Transverse colon (tissue), 4 donors: Measurements from ENCODE around the gene ADGRB2.

Source experiments
- EP300 ChIP-seq: sonication (generic); formaldehyde crosslinking; IDR thresholded peaks from one replicate; pipeline ENCODE4 v1.6.1; 2017; ENCODE audit warnings: antibody characterized with exemption, low read depth
- POLR2A ChIP-seq: fragments of 450-650 bp; IDR thresholded peaks from one replicate; pipeline ENCODE4 v1.6.1; 2016; ENCODE audit warnings: antibody characterized with exemption, mild to moderate bottlenecking, moderate library complexity
- POLR2AphosphoS5 ChIP-seq, 3 donors: sonication (generic); formaldehyde crosslinking; IDR thresholded peaks; one replicate each; pipeline ENCODE4 v1.6.1; 2016; ENCODE audit warnings: antibody characterized with exemption in 3 of 3
- TF ChIP-seq, protein P1 (sequence below), 5 experiments: fragments of 200-600 bp in 3 of 5; fragments of 450-650 bp in 2 of 5; sonication (generic) in 3 of 5; IDR thresholded peaks; 1 replicate in 2 of 5; 2 replicates in 3 of 5; pipeline ENCODE4 v1.5.1; 2016 to 2017; ENCODE audit warnings: antibody characterized with exemption in 5 of 5, inconsistent platforms in 3 of 5, mild to moderate bottlenecking in 2 of 5, moderate library complexity in 1 of 5

DNA sequence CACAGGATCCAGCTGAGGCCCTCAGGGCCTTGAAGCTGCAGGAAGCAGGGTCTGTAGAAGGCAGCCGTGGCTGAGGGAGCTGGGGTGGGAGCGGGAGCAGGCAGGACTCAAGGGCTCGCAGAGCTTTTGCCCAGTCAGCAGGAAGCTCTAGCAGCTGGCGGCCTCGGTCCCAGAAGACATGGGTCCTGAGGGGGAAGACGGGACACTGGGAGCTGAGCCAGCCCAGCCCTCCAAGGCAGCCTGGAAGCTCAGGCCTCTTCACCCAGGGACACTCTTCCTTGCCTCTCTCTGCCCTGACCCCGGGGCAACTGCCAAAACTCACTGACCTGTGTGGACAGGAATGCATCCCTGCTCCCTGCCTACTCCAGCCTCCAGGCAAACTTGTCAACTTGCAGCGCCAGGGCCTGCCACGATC, 8.9 kb downstream of the ADGRB2 start:
- TF ChIP-seq, protein P1, sequence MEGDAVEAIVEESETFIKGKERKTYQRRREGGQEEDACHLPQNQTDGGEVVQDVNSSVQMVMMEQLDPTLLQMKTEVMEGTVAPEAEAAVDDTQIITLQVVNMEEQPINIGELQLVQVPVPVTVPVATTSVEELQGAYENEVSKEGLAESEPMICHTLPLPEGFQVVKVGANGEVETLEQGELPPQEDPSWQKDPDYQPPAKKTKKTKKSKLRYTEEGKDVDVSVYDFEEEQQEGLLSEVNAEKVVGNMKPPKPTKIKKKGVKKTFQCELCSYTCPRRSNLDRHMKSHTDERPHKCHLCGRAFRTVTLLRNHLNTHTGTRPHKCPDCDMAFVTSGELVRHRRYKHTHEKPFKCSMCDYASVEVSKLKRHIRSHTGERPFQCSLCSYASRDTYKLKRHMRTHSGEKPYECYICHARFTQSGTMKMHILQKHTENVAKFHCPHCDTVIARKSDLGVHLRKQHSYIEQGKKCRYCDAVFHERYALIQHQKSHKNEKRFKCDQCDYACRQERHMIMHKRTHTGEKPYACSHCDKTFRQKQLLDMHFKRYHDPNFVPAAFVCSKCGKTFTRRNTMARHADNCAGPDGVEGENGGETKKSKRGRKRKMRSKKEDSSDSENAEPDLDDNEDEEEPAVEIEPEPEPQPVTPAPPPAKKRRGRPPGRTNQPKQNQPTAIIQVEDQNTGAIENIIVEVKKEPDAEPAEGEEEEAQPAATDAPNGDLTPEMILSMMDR (IDR thresholded peaks at IDR 0.05): no peak
- TF ChIP-seq POLR2A (no peak), EP300 (no peak), POLR2AphosphoS5 (IDR thresholded peaks at IDR 0.05) (no peak)
